PC-9 (cell line): ENCODE results near the gene ATP2B2. TPM values are rescaled to one million over a fixed set of nuclear protein-coding genes. Genes with fewer than 3 reads are reported as not detected.

Source experiments
- BruUV-seq: library from RNA; stranded (reverse); fragments of 400-500 nt; replicated peaks from 2 replicates; lab custom pipeline; 2021; lab: Mats Ljungman, UMichigan
- CTCF ChIA-PET: fragments of 300-600 bp; sonication (Branson Sonifier 250); formaldehyde crosslinking; loops from one replicate; lab custom pipeline; 2022; ENCODE audit warnings: antibody characterized with exemption; lab: Charles Lee
- POLR2A ChIA-PET: fragments of 300-600 bp; sonication (Branson Sonifier 250); formaldehyde crosslinking; loops from one replicate; lab custom pipeline; 2022; ENCODE audit warnings: antibody characterized with exemption; ENCODE audit not compliant: unreplicated experiment; lab: Charles Lee
- DNase-seq, 2 experiments: peaks; one replicate each; pipeline versions ENCODE4 v3.0.0 to v3.0.0-alpha.2; 2015 to 2022; ENCODE audit warnings: mixed read lengths in 1 of 2
- H2AFZ ChIP-seq: fragments of 200-600 bp; sonication (generic); 2 replicates; pipeline ENCODE4 v1.8.1; 2017; ENCODE audit warnings: antibody characterized with exemption
- H3F3A ChIP-seq: fragments of 200-600 bp; sonication (generic); 2 replicates; pipeline ENCODE4 v1.8.1; 2017; ENCODE audit warnings: antibody characterized with exemption, mild to moderate bottlenecking, low read depth; ENCODE audit not compliant: insufficient read depth
- H3K27ac ChIP-seq: fragments of 200-600 bp; sonication (generic); 2 replicates; pipeline ENCODE4 v1.6.1; 2016; ENCODE audit warnings: mixed run types
- H3K27me3 ChIP-seq: fragments of 200-600 bp; sonication (generic); 2 replicates; pipeline ENCODE4 v1.6.1; 2016; ENCODE audit warnings: low read depth, mixed run types; ENCODE audit not compliant: insufficient read depth
- H3K36me3 ChIP-seq: fragments of 200-600 bp; sonication (generic); 2 replicates; pipeline ENCODE4 v1.6.1; 2016; ENCODE audit warnings: low read depth, mixed run types
- H3K4me1 ChIP-seq: fragments of 200-600 bp; sonication (generic); replicated peaks from 2 replicates; pipeline ENCODE4 v1.6.1; 2016; ENCODE audit warnings: mixed run types; ENCODE audit not compliant: insufficient read depth
- H3K4me2 ChIP-seq: fragments of 200-600 bp; sonication (generic); 2 replicates; pipeline ENCODE4 v1.6.1; 2017; ENCODE audit warnings: mixed run types
- H3K4me3 ChIP-seq: fragments of 200-600 bp; sonication (generic); 2 replicates; pipeline ENCODE4 v1.6.1; 2016; ENCODE audit warnings: mixed run types
- H3K79me2 ChIP-seq: fragments of 200-600 bp; sonication (generic); 2 replicates; pipeline ENCODE4 v1.6.1; 2017; ENCODE audit warnings: low read depth, mixed run types
- H3K9me2 ChIP-seq: fragments of 200-600 bp; sonication (generic); 2 replicates; pipeline ENCODE4 v1.8.1; 2017; ENCODE audit warnings: mild to moderate bottlenecking; ENCODE audit not compliant: insufficient read depth
- H3K9me3 ChIP-seq: fragments of 200-600 bp; sonication (generic); 2 replicates; pipeline ENCODE4 v1.8.1; 2016; ENCODE audit warnings: low read depth; ENCODE audit not compliant: insufficient read depth
- H4K20me1 ChIP-seq: fragments of 200-600 bp; sonication (generic); 2 replicates; pipeline ENCODE4 v1.8.1; 2017; ENCODE audit not compliant: insufficient read depth
- EZH2 ChIP-seq: fragments of 200-600 bp; sonication (generic); IDR thresholded peaks from 2 replicates; pipeline ENCODE4 v1.8.0; 2017; ENCODE audit warnings: antibody characterized with exemption, low read depth
- intact Hi-C: fragments of 100-400 bp; cut with micrococcal nuclease; formaldehyde crosslinking; loops from one replicate; pipeline ENCODE4 v1.10.0; 2022; ENCODE audit not compliant: unreplicated experiment
- total RNA-seq: library from RNA; stranded (reverse); gene quantifications from 2 replicates; pipeline ENCODE4 v1.2.3, GENCODE V29; 2021
- TF ChIP-seq, protein P1 (sequence below): fragments of 200-600 bp; sonication (generic); conservative IDR thresholded peaks from 2 replicates; pipeline ENCODE4 v1.6.1; 2017; ENCODE audit warnings: mixed run types, antibody characterized with exemption, mild to moderate bottlenecking, moderate library complexity

The ATP2B2 gene
- total RNA-seq, 1 experiment from 2014 or later: not detected

DNA sequence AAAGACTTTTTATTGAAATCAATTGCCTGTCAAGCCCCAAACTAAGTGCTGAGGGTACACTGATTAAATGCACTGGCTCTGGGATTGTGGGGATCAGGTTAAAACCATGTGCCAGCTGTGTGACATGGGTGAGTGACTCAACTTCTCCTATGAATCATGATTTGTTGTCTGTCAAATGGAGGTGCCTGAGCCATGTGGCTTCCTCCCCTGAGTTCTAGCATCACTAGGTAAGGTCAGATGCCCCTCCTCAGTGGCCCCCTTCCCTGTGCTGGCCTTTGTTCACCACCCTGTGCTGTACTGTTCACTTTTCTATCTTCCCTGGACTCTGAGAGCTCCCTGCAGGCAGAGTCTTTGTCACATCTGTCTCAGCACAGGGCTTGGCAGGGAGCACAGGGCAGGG lies 43.6 kb upstream of the ATP2B2 start:
- no peak overlapping the region for H3K4me3 ChIP-seq
- H3K27me3 ChIP-seq: peaks cover 91% of the 10 kb centered on the region
- no peaks in the 10 kb centered on the region for H4K20me1 ChIP-seq
- intact Hi-C loops: no loop called here
- no peak overlapping the region for H3K4me2 ChIP-seq
- H3K27ac ChIP-seq: no peak overlapping the region
- no peaks in the 10 kb centered on the region for H3K79me2 ChIP-seq
- no peak overlapping the region for H2AFZ ChIP-seq
- no peaks in the 10 kb centered on the region for H3K36me3 ChIP-seq
- H3K9me2 ChIP-seq: no peaks in the 10 kb centered on the region
- H3K4me1 ChIP-seq: no peaks in the 10 kb centered on the region
- no peaks in the 10 kb centered on the region for H3F3A ChIP-seq
- ChIA-PET CTCF (no interaction called here), POLR2A (no interaction called here)
- TF ChIP-seq, protein P1, sequence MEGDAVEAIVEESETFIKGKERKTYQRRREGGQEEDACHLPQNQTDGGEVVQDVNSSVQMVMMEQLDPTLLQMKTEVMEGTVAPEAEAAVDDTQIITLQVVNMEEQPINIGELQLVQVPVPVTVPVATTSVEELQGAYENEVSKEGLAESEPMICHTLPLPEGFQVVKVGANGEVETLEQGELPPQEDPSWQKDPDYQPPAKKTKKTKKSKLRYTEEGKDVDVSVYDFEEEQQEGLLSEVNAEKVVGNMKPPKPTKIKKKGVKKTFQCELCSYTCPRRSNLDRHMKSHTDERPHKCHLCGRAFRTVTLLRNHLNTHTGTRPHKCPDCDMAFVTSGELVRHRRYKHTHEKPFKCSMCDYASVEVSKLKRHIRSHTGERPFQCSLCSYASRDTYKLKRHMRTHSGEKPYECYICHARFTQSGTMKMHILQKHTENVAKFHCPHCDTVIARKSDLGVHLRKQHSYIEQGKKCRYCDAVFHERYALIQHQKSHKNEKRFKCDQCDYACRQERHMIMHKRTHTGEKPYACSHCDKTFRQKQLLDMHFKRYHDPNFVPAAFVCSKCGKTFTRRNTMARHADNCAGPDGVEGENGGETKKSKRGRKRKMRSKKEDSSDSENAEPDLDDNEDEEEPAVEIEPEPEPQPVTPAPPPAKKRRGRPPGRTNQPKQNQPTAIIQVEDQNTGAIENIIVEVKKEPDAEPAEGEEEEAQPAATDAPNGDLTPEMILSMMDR: no peak
- no peak for TF ChIP-seq EZH2
- no TSS peak for BruUV-seq
- no peaks in the 10 kb centered on the region for H3K9me3 ChIP-seq
- no peak for DNase-seq

DNA sequence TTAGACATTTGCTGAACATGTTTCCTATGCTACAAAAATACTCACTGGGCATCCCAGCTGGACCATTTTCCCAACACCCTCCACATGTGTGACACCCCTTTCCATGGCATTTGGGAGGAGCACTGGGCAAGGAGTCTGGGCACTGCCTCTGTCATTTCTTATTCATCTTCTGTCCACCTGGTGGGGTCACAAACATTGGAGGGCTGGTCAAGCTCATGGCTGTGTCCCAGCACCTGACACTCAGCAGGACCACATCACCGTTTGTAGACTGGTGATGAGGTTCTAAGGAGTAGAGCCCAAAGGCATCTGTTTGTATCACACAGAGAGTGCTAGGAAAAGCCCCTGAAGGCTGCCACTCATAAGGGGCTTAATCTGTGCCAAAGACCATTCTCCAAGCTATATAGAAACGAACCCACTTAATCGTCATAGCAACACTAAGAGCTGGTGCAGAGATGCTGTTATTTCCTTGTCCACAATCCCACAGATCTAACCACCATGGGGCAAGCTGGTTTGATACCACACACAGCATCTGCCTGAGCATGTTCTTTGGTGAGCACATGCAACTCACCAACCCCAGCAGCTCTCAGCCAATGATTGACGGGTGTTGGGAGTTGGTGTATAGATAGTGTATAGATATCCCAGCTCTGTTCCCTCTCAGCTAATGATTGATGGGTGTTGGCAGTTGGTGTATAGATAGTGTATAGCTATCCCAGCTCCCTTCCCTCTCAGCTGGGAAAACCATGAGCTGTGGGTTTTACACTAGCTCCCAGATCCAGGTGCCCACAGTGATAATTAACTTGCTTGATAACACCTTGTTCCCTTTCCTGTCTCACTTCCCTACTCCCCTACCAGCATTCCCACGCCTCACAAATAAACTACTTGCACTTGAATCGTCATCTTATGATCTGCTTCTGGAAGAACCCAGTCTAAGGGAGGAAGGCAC lies 42.7 kb upstream of the ATP2B2 start:
- Histone ChIP-seq H3K4me1 (no peaks in the 10 kb centered on the region), H2AFZ (no peak overlapping the region), H3K27me3 (peaks cover 87% of the 10 kb centered on the region), H3F3A (no peaks in the 10 kb centered on the region), H3K4me2 (no peak overlapping the region), H4K20me1 (no peaks in the 10 kb centered on the region), H3K79me2 (no peaks in the 10 kb centered on the region), H3K9me3 (no peaks in the 10 kb centered on the region; the same call in 1 of the 2 replicates), H3K9me2 (no peaks in the 10 kb centered on the region), H3K36me3 (no peaks in the 10 kb centered on the region), H3K4me3 (no peak overlapping the region), H3K27ac (no peak overlapping the region)
- no peak for DNase-seq
- TF ChIP-seq, protein P1: no peak
- TF ChIP-seq EZH2: no peak
- ChIA-PET POLR2A (no interaction called here), CTCF (no interaction called here)
- intact Hi-C loops: no loop called here
- BruUV-seq: no TSS peak

DNA sequence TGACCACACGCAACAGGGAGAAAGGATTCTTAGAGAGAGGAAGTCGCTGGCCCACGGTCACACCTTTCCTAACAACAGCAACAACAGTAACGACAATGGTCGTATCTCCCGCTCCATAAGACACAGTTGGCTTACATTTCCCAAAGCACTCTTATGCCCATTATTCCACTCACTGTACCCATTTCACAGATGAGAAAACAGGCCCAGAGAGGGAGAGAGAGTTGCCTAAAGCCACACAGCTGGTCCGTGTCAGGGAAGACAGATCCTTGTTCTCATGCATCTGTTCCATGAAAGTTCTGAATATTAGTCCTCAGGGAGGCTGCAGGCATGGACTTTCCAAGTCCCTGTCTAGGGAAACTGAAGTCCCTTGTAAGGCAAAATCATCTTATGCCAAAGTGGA lies 42.0 kb upstream of the ATP2B2 start:
- Histone ChIP-seq H3K36me3 (no peaks in the 10 kb centered on the region), H4K20me1 (no peaks in the 10 kb centered on the region), H3K9me2 (no peaks in the 10 kb centered on the region), H3K27ac (no peak overlapping the region), H2AFZ (no peak overlapping the region), H3F3A (no peaks in the 10 kb centered on the region), H3K4me3 (no peak overlapping the region), H3K79me2 (no peaks in the 10 kb centered on the region), H3K27me3 (peaks cover 84% of the 10 kb centered on the region), H3K4me2 (no peak overlapping the region), H3K9me3 (no peaks in the 10 kb centered on the region; the same call in 1 of the 2 replicates), H3K4me1 (no peaks in the 10 kb centered on the region)
- ChIA-PET POLR2A (no interaction called here), CTCF (no interaction called here)
- intact Hi-C loops: no loop called here
- DNase-seq: no peak
- no TSS peak for BruUV-seq
- TF ChIP-seq, protein P1: no peak
- TF ChIP-seq EZH2: no peak
